ENCODE measurements around the gene RCSD1. TPM values are rescaled to one million over a fixed set of nuclear protein-coding genes. Genes with fewer than 3 reads are reported as not detected.
"Not testable (repeated sequence)": the region's sequence is repeated elsewhere in the genome, so short reads cannot be mapped to it uniquely, and the experiment has no call there.

Gene RCSD1
- total RNA-seq, 1 donor from 2014 or later = 0.98 TPM

GRCh38 chr1:167611983-167612382 lies 18.0 kb upstream of the RCSD1 start:
- no peak for TF ChIP-seq CTCF (IDR thresholded peaks at IDR 0.05; ENCODE audit: insufficient read depth, low read depth, low read length)
- no peak for TF ChIP-seq EZH2 (IDR thresholded peaks at IDR 0.05; ENCODE audit: insufficient read depth, low read length)
- Mint-ChIP-seq H3K9me3 (ENCODE audit: unreplicated experiment) (peaks cover 7% of the 10 kb centered on the region), H3K4me3 (ENCODE audit: unreplicated experiment) (no peak overlapping the region), H3K27ac (ENCODE audit: unreplicated experiment) (no peak overlapping the region), H3K27me3 (ENCODE audit: low read depth, unreplicated experiment) (peaks cover 9% of the 10 kb centered on the region), H3K4me1 (ENCODE audit: low read depth, unreplicated experiment) (peaks cover 5% of the 10 kb centered on the region), H3K36me3 (ENCODE audit: low read depth, unreplicated experiment) (no peaks in the 10 kb centered on the region)
- Histone ChIP-seq H3K4me2 (ENCODE audit: low read length) (no peak overlapping the region), H4K20me1 (ENCODE audit: insufficient read depth, low read length) (no peaks in the 10 kb centered on the region), H3K9ac (ENCODE audit: low read length) (no peak overlapping the region), H3K27me3 (ENCODE audit: insufficient read depth, low read length) (peaks cover 4% of the 10 kb centered on the region), H2AFZ (ENCODE audit: low read depth, low read length) (no peak overlapping the region), H3K4me1 (ENCODE audit: insufficient read depth, low read length) (no peaks in the 10 kb centered on the region), H3K27ac (ENCODE audit: low read depth, low read length) (no peak overlapping the region), H3K79me2 (ENCODE audit: insufficient read depth, low read length) (no peaks in the 10 kb centered on the region), H3K4me3 (ENCODE audit: insufficient read depth, low read depth, low read length) (no peak overlapping the region), H3K36me3 (ENCODE audit: insufficient read depth, low read length) (no peaks in the 10 kb centered on the region), H3K9me3 (ENCODE audit: insufficient read depth, low read depth, low read length) (no peaks in the 10 kb centered on the region)
- FAIRE-seq (no peak), DNase-seq (ENCODE audit: low read depth) (no peak)

GRCh38 chr1:167612587-167613385 lies 17.2 kb upstream of the RCSD1 start:
- no peak overlapping the region for H3K27ac ChIP-seq (ENCODE audit: low read depth, low read length)
- no peak overlapping the region for H3K4me3 ChIP-seq (ENCODE audit: insufficient read depth, low read depth, low read length)
- no peaks in the 10 kb centered on the region for H4K20me1 ChIP-seq (ENCODE audit: insufficient read depth, low read length)
- no peak for TF ChIP-seq EZH2 (IDR thresholded peaks at IDR 0.05; ENCODE audit: insufficient read depth, low read length)
- TF ChIP-seq CTCF (IDR thresholded peaks at IDR 0.05; ENCODE audit: insufficient read depth, low read depth, low read length) = no peak
- H3K4me1 Mint-ChIP-seq (ENCODE audit: low read depth, unreplicated experiment) = peaks cover 11% of the 10 kb centered on the region
- peaks cover 9% of the 10 kb centered on the region for H3K27me3 Mint-ChIP-seq (ENCODE audit: low read depth, unreplicated experiment)
- peaks cover 7% of the 10 kb centered on the region for H3K4me1 ChIP-seq (ENCODE audit: insufficient read depth, low read length)
- no peak overlapping the region for H2AFZ ChIP-seq (ENCODE audit: low read depth, low read length)
- H3K9me3 Mint-ChIP-seq (ENCODE audit: unreplicated experiment) = peaks cover 5% of the 10 kb centered on the region
- peaks cover 4% of the 10 kb centered on the region for H3K27me3 ChIP-seq (ENCODE audit: insufficient read depth, low read length)
- H3K36me3 Mint-ChIP-seq (ENCODE audit: low read depth, unreplicated experiment) = no peaks in the 10 kb centered on the region
- no peak overlapping the region for H3K9ac ChIP-seq (ENCODE audit: low read length)
- no peaks in the 10 kb centered on the region for H3K79me2 ChIP-seq (ENCODE audit: insufficient read depth, low read length)
- DNase-seq (ENCODE audit: low read depth) = no peak
- H3K27ac Mint-ChIP-seq (ENCODE audit: unreplicated experiment) = no peak overlapping the region
- H3K36me3 ChIP-seq (ENCODE audit: insufficient read depth, low read length) = no peaks in the 10 kb centered on the region
- no peak overlapping the region for H3K4me3 Mint-ChIP-seq (ENCODE audit: unreplicated experiment)
- H3K4me2 ChIP-seq (ENCODE audit: low read length) = no peak overlapping the region
- H3K9me3 ChIP-seq (ENCODE audit: insufficient read depth, low read depth, low read length) = no peaks in the 10 kb centered on the region
- FAIRE-seq = no peak

GRCh38 chr1:167613984-167614383 lies 16.0 kb upstream of the RCSD1 start:
- H3K4me1 ChIP-seq (ENCODE audit: insufficient read depth, low read length); H3K27me3 Mint-ChIP-seq (ENCODE audit: low read depth, unreplicated experiment); H3K36me3 Mint-ChIP-seq (ENCODE audit: low read depth, unreplicated experiment); H3K9me3 ChIP-seq (ENCODE audit: insufficient read depth, low read depth, low read length); H2AFZ ChIP-seq (ENCODE audit: low read depth, low read length); H3K4me2 ChIP-seq (ENCODE audit: low read length); H3K27ac ChIP-seq (ENCODE audit: low read depth, low read length); H3K27ac Mint-ChIP-seq (ENCODE audit: unreplicated experiment); H3K4me3 ChIP-seq (ENCODE audit: insufficient read depth, low read depth, low read length); FAIRE-seq; H3K4me3 Mint-ChIP-seq (ENCODE audit: unreplicated experiment); H4K20me1 ChIP-seq (ENCODE audit: insufficient read depth, low read length); H3K27me3 ChIP-seq (ENCODE audit: insufficient read depth, low read length); H3K36me3 ChIP-seq (ENCODE audit: insufficient read depth, low read length); H3K79me2 ChIP-seq (ENCODE audit: insufficient read depth, low read length); H3K9ac ChIP-seq (ENCODE audit: low read length); DNase-seq (ENCODE audit: low read depth); H3K9me3 Mint-ChIP-seq (ENCODE audit: unreplicated experiment): not testable (repeated sequence)
- peaks cover 14% of the 10 kb centered on the region for H3K4me1 Mint-ChIP-seq (ENCODE audit: low read depth, unreplicated experiment)

All from astrocyte (in vitro differentiated cells and primary cell).